ENCODE data around the gene COX7B2. TPM values are rescaled to one million over a fixed set of nuclear protein-coding genes. Genes with fewer than 3 reads are reported as not detected.

The COX7B2 gene, protein sequence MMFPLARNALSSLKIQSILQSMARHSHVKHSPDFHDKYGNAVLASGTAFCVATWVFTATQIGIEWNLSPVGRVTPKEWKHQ
- not detected in 2 replicates for total RNA-seq (2013; cell fraction: nucleolus; rRNA removed)
- not detected in 2 replicates for total RNA-seq (2014; rRNA removed)
- not detected in 2 replicates for total RNA-seq (2014; rRNA removed; fragmentation: Illumina TruSeq; extraction: Trizol)
- not detected in 2 replicates for total RNA-seq (2021)
- not detected for polyA plus RNA-seq (2011; ENCODE audit: low read depth)
- polyA plus RNA-seq (2011; rRNA removed): not detected in 2 replicates
- polyA plus RNA-seq (2011; cell fraction: cytosol; rRNA removed): not detected in 2 replicates
- polyA plus RNA-seq (2011; cell fraction: nucleus; rRNA removed): not detected in 2 replicates
- polyA plus RNA-seq (2012): not detected in 2 replicates
- not detected in 2 replicates for polyA plus RNA-seq (2014; fragmentation: Illumina TruSeq; extraction: Trizol)
- polyA plus RNA-seq (2014; fragmentation: Nextera tagmentation; extraction: Ambion mirVana): not detected
- not detected in 2 replicates for polyA plus RNA-seq (2014; rRNA removed)
- polyA plus RNA-seq (2016; fragmentation: Nextera tagmentation; extraction: Ambion mirVana): not detected
- not detected in 2 replicates for polyA minus RNA-seq (2011; rRNA and poly(A)+ RNA removed)
- polyA minus RNA-seq (2011; cell fraction: cytosol; rRNA and poly(A)+ RNA removed): not detected in 2 replicates
- polyA minus RNA-seq (2011; cell fraction: nucleus; rRNA and poly(A)+ RNA removed): not detected in 2 replicates
- Bru-seq, nascent RNA: not detected
- percentile 1 among the genes with signal in this experiment for BruChase-seq, experiment 1, labeled RNA remaining after a 6-hour chase
- percentile 3 among the genes with signal in this experiment for BruChase-seq, experiment 2, labeled RNA remaining after a 2-hour chase
- long read RNA-seq, experiment 1: 0 reads
- long read RNA-seq, experiment 2, partial matches to known transcripts: 0 of 2 reads
- long read RNA-seq, experiment 2, other reads (novel, unspliced or antisense): 2 of 2 reads

GRCh38 chr4:46909078-46909477 is at the start of gene COX7B2:
COX7B2 (minus strand) TSS chr4:46909245; CDS start chr4:46735192, 174,053 bp downstream.
- H3K27me3 ChIP-seq (replicated peaks in 1 of 2; ENCODE audit: control insufficient read depth in 2 of 2, insufficient read depth in 2 of 2, low read length in 1 of 2): no peaks in the 10 kb centered on the region
- H3K4me2 ChIP-seq (ENCODE audit: control insufficient read depth, insufficient read depth): no peak within 1 kb of the TSS
- no peak within 1 kb of the TSS for H3K27ac ChIP-seq (ENCODE audit: control insufficient read depth, insufficient read depth)
- no peak within 1 kb of the TSS for H3K4me3 ChIP-seq
- H3K79me2 ChIP-seq (ENCODE audit: control insufficient read depth, insufficient read depth, low read length): no peaks in the 10 kb centered on the region
- POLR2A ChIA-PET: no interaction called here
- RAD21 ChIA-PET (ENCODE audit: unreplicated experiment): no interaction called here
- H2AFZ ChIP-seq (ENCODE audit: control insufficient read depth, low read depth, low read length): no peak within 1 kb of the TSS
- no TSS peak for BruUV-seq (replicated peaks)
- H3K36me3 ChIP-seq (ENCODE audit: control insufficient read depth in 2 of 2, insufficient read depth in 2 of 2, low read length in 1 of 2): no peaks in the 10 kb centered on the region
- intact Hi-C loops (cut with micrococcal nuclease; ENCODE audit: unreplicated experiment): no loop called here
- H4K20me1 ChIP-seq (ENCODE audit: control insufficient read depth, insufficient read depth): no peaks in the 10 kb centered on the region
- no peak within 1 kb of the TSS for H3K9ac ChIP-seq (ENCODE audit: control insufficient read depth, insufficient read depth, low read length)
- SMC1A ChIA-PET (ENCODE audit: uncharacterized antibody, unreplicated experiment): no interaction called here
- no peak for FAIRE-seq
- no peak for DNase-seq (ENCODE audit: low read depth, low spot score)
- no peaks in the 10 kb centered on the region for H3K4me1 ChIP-seq (ENCODE audit: control insufficient read depth, insufficient read depth, low read length)
- H3K9me3 ChIP-seq (replicated peaks; ENCODE audit: control insufficient read depth, insufficient read depth, low read length): no peaks in the 10 kb centered on the region
- 71% methylated on average over 12 of the region's 12 CpGs for WGBS (ENCODE audit: insufficient coverage, insufficient replicate concordance, low lambda C conversion rate, missing lambda C conversion rate)
- TF ChIP-seq TBL1XR1 (IDR thresholded peaks at IDR 0.05; ENCODE audit: low read depth, low read length) (no peak), SPI1 (IDR thresholded peaks at IDR 0.05; ENCODE audit: borderline replicate concordance, insufficient read depth, low read depth, low read length) (no peak), BHLHE40 (IDR thresholded peaks at IDR 0.05; ENCODE audit: borderline replicate concordance in 1 of 2, low read depth in 2 of 2, low read length in 1 of 2) (no peak), YBX1 (IDR thresholded peaks at IDR 0.05) (no peak), NFXL1 (IDR thresholded peaks at IDR 0.05; ENCODE audit: borderline replicate concordance) (no peak), CREM (IDR thresholded peaks at IDR 0.05; ENCODE audit: low read depth) (no peak), NR2C1 (IDR thresholded peaks at IDR 0.05) (no peak), ZSCAN29 (IDR thresholded peaks at IDR 0.05) (no peak)
- TF ChIP-seq, protein P1, sequence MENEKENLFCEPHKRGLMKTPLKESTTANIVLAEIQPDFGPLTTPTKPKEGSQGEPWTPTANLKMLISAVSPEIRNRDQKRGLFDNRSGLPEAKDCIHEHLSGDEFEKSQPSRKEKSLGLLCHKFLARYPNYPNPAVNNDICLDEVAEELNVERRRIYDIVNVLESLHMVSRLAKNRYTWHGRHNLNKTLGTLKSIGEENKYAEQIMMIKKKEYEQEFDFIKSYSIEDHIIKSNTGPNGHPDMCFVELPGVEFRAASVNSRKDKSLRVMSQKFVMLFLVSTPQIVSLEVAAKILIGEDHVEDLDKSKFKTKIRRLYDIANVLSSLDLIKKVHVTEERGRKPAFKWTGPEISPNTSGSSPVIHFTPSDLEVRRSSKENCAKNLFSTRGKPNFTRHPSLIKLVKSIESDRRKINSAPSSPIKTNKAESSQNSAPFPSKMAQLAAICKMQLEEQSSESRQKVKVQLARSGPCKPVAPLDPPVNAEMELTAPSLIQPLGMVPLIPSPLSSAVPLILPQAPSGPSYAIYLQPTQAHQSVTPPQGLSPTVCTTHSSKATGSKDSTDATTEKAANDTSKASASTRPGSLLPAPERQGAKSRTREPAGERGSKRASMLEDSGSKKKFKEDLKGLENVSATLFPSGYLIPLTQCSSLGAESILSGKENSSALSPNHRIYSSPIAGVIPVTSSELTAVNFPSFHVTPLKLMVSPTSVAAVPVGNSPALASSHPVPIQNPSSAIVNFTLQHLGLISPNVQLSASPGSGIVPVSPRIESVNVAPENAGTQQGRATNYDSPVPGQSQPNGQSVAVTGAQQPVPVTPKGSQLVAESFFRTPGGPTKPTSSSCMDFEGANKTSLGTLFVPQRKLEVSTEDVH (IDR thresholded peaks at IDR 0.05; ENCODE audit: low read depth, partially characterized antibody): no peak
- TF ChIP-seq, protein P2, sequence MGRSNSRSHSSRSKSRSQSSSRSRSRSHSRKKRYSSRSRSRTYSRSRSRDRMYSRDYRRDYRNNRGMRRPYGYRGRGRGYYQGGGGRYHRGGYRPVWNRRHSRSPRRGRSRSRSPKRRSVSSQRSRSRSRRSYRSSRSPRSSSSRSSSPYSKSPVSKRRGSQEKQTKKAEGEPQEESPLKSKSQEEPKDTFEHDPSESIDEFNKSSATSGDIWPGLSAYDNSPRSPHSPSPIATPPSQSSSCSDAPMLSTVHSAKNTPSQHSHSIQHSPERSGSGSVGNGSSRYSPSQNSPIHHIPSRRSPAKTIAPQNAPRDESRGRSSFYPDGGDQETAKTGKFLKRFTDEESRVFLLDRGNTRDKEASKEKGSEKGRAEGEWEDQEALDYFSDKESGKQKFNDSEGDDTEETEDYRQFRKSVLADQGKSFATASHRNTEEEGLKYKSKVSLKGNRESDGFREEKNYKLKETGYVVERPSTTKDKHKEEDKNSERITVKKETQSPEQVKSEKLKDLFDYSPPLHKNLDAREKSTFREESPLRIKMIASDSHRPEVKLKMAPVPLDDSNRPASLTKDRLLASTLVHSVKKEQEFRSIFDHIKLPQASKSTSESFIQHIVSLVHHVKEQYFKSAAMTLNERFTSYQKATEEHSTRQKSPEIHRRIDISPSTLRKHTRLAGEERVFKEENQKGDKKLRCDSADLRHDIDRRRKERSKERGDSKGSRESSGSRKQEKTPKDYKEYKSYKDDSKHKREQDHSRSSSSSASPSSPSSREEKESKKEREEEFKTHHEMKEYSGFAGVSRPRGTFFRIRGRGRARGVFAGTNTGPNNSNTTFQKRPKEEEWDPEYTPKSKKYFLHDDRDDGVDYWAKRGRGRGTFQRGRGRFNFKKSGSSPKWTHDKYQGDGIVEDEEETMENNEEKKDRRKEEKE (IDR thresholded peaks at IDR 0.05): no peak
- ATAC-seq: no peak
- in situ Hi-C loops (cut with MboI): no loop called here
- CTCF ChIA-PET: no interaction called here
